Breast epithelium (tissue), 4 donors: ENCODE results near the gene PAFAH1B1. TPM values are rescaled to one million over a fixed set of nuclear protein-coding genes. Genes with fewer than 3 reads are reported as not detected.

Source experiments
- DNase-seq, 2 donors: peaks; one replicate each; pipeline ENCODE4 v3.0.0-alpha.2; 2019; ENCODE audit warnings: low spot score in 2 of 2
- H3K27ac ChIP-seq, 2 donors: fragments of 200-600 bp; sonication (generic) in 1 of 2; one replicate each; pipeline ENCODE4 v1.5.1; 2016 to 2019; ENCODE audit warnings: mild to moderate bottlenecking in 1 of 2
- H3K27me3 ChIP-seq, 2 donors: fragments of 200-600 bp; sonication (generic) in 1 of 2; one replicate each; pipeline versions ENCODE4 v1.5.1 to v1.6.0; 2017 to 2019; ENCODE audit warnings: control low read depth in 1 of 2, mild to moderate bottlenecking in 1 of 2
- H3K36me3 ChIP-seq: fragments of 200-600 bp; one replicate; pipeline ENCODE4 v1.5.1; 2019
- H3K4me1 ChIP-seq, 2 donors: fragments of 200-600 bp; sonication (generic); one replicate each; pipeline ENCODE4 v1.5.1; 2016 to 2019; ENCODE audit warnings: control low read depth in 1 of 2
- H3K4me3 ChIP-seq, 3 donors: fragments of 200-600 bp; sonication (generic); 1 replicate in 2 of 3; 2 replicates in 1 of 3; pipeline ENCODE4 v1.5.1; 2016 to 2019; ENCODE audit warnings: mild to moderate bottlenecking in 3 of 3, moderate library complexity in 2 of 3
- H3K9me3 ChIP-seq, 2 donors: fragments of 200-600 bp; sonication (generic) in 1 of 2; one replicate each; pipeline ENCODE4 v1.5.1; 2016 to 2019; ENCODE audit warnings: control low read depth in 1 of 2
- POLR2A ChIP-seq: fragments of 450-650 bp; IDR thresholded peaks from one replicate; pipeline ENCODE4 v1.6.1; 2016; ENCODE audit warnings: antibody characterized with exemption, mild to moderate bottlenecking, moderate library complexity
- POLR2AphosphoS5 ChIP-seq, 3 donors: sonication (generic); formaldehyde crosslinking; IDR thresholded peaks; one replicate each; pipeline ENCODE4 v1.6.1; 2017; ENCODE audit warnings: antibody characterized with exemption in 3 of 3
- intact Hi-C: fragments of 100-400 bp; cut with DNase I; formaldehyde crosslinking; loops from one replicate; pipeline ENCODE4 v1.15.1; 2023; ENCODE audit warnings: low total_unique reads
- total RNA-seq, 3 donors: library from RNA; depleted of rRNA; stranded (reverse); fragments of >200 nt; gene quantifications; one replicate each; pipeline ENCODE4 v1.1.0, GENCODE V29; 2016
- TF ChIP-seq, protein P1 (sequence below), 3 donors: fragments of 450-650 bp; IDR thresholded peaks; one replicate each; pipeline ENCODE4 v1.5.1; 2016 to 2017; ENCODE audit warnings: antibody characterized with exemption in 3 of 3, mild to moderate bottlenecking in 3 of 3, moderate library complexity in 3 of 3

PAFAH1B1 gene
- total RNA-seq, 3 donors from 2014 or later = 99.5 to 134 (median 119) TPM

DNA sequence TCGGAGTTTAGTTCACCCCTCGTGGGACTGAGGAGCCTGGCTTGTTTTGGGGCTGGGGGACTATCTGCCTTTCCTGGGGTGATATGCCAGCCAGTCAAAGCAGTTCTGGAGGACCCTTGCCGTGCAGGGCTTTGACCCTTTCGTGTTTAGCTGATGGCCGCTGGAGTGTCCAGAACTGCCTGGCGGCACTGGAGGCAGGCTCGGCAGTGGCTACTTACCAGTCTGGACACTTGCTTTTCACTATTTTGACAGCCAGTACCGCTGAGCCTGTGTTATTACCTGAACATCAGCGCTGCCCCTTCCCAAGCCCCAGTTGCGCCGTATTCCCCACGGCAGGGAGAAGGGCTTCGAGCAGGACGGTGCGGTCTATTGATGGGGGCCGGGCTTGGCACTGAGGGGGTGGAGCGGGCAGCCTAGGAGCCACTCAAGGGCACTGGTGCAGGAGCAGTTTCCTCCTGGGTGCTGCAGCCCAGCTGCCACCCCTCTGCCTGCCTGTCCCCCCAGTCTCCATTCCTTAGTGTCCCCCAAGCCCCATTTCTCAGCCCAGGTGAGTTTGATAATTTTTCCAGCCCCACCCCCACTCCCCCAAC lies 137.4 kb downstream of the PAFAH1B1 start:
- no peak for DNase-seq
- no peak overlapping the region for H3K27ac ChIP-seq
- H3K4me3 ChIP-seq = no peak overlapping the region
- H3K27me3 ChIP-seq = peaks cover 0 to 4% of the 10 kb centered on the region in 2 donors
- no peaks in the 10 kb centered on the region for H3K9me3 ChIP-seq
- H3K36me3 ChIP-seq = no peaks in the 10 kb centered on the region
- intact Hi-C loops = no loop called here
- H3K4me1 ChIP-seq = no peaks in the 10 kb centered on the region
- TF ChIP-seq, protein P1, sequence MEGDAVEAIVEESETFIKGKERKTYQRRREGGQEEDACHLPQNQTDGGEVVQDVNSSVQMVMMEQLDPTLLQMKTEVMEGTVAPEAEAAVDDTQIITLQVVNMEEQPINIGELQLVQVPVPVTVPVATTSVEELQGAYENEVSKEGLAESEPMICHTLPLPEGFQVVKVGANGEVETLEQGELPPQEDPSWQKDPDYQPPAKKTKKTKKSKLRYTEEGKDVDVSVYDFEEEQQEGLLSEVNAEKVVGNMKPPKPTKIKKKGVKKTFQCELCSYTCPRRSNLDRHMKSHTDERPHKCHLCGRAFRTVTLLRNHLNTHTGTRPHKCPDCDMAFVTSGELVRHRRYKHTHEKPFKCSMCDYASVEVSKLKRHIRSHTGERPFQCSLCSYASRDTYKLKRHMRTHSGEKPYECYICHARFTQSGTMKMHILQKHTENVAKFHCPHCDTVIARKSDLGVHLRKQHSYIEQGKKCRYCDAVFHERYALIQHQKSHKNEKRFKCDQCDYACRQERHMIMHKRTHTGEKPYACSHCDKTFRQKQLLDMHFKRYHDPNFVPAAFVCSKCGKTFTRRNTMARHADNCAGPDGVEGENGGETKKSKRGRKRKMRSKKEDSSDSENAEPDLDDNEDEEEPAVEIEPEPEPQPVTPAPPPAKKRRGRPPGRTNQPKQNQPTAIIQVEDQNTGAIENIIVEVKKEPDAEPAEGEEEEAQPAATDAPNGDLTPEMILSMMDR (IDR thresholded peaks at IDR 0.05) = no peak
- no peak for TF ChIP-seq POLR2AphosphoS5 (IDR thresholded peaks at IDR 0.05)
- no peak for TF ChIP-seq POLR2A

GRCh38 chr17:2731807-2732206 lies 138.4 kb downstream of the PAFAH1B1 start:
- TF ChIP-seq, protein P1 (IDR thresholded peaks at IDR 0.05) = no peak
- no peak for TF ChIP-seq POLR2AphosphoS5 (IDR thresholded peaks at IDR 0.05)
- TF ChIP-seq POLR2A = no peak
- DNase-seq = no peak
- no peaks in the 10 kb centered on the region for H3K9me3 ChIP-seq

GRCh38 chr17:2734939-2735338 lies 141.5 kb downstream of the PAFAH1B1 start:
- Histone ChIP-seq H3K36me3 (no peaks in the 10 kb centered on the region), H3K27ac (no peak overlapping the region), H3K4me3 (no peak overlapping the region), H3K27me3 (peaks cover 0 to 4% of the 10 kb centered on the region in 2 donors), H3K4me1 (no peaks in the 10 kb centered on the region), H3K9me3 (no peaks in the 10 kb centered on the region)
- intact Hi-C loops = no loop called here
- TF ChIP-seq POLR2AphosphoS5 (IDR thresholded peaks at IDR 0.05) (no peak), POLR2A (no peak)
- TF ChIP-seq, protein P1 (IDR thresholded peaks at IDR 0.05) = no peak
- no peak for DNase-seq

More at GRCh38 chr17:2731807-2732206, 138.4 kb downstream of the PAFAH1B1 start:
- Histone ChIP-seq H3K27me3 (peaks cover 0 to 4% of the 10 kb centered on the region in 2 donors), H3K27ac (no peak overlapping the region), H3K4me1 (no peaks in the 10 kb centered on the region), H3K36me3 (no peaks in the 10 kb centered on the region), H3K4me3 (no peak overlapping the region)
- intact Hi-C loops = no loop called here

Other genes starting within 250 kb of the PAFAH1B1 start
- 10 to 100 TPM in 1 of 3 donors, 1 to 10 TPM in 2; 7.7 to 10.2 (median 8.8) TPM for gene MNT, start 192.6 kb upstream of the PAFAH1B1 start, total RNA-seq
- gene METTL16, start 81.8 kb upstream of the PAFAH1B1 start, total RNA-seq = 10 to 100 TPM; 25.6 to 46.4 (median 26.9) TPM
- gene CLUH, start 118.1 kb downstream of the PAFAH1B1 start, total RNA-seq = 10 to 100 TPM; 37.6 to 77.7 (median 50.6) TPM
- gene CCDC92B, start 156.0 kb downstream of the PAFAH1B1 start, total RNA-seq = under 1 TPM in 1 of 3 donors, not detected in 2; 0.33 TPM
- 10 to 100 TPM in 2 of 3 donors, 1 to 10 TPM in 1; 5.3 to 23.4 (median 10.8) TPM for gene RAP1GAP2, start 202.8 kb downstream of the PAFAH1B1 start, total RNA-seq